Effector memory CD4-positive, alpha-beta T cell (primary cell): ENCODE results near the gene SERTAD4.
"Not testable (repeated sequence)": the region's sequence is repeated elsewhere in the genome, so short reads cannot be mapped to it uniquely, and the experiment has no call there.

ENCODE experiments used
- DNase-seq, 3 donors: peaks; one replicate each; pipeline ENCODE4 v3.0.0-alpha.2; 2020
- H3K27ac ChIP-seq: 2 replicates; pipeline ENCODE4 v1.7.0; 2013; ENCODE audit warnings: mild to moderate bottlenecking, low read length, moderate library complexity; ENCODE audit not compliant: insufficient read depth, poor library complexity, severe bottlenecking
- H3K27me3 ChIP-seq: replicated peaks from 2 replicates; pipeline ENCODE4 v1.7.0; 2013; ENCODE audit warnings: mild to moderate bottlenecking, low read length; ENCODE audit not compliant: insufficient read depth, control insufficient read depth, poor library complexity, severe bottlenecking
- H3K36me3 ChIP-seq: 2 replicates; pipeline ENCODE4 v1.7.0; 2013; ENCODE audit warnings: mild to moderate bottlenecking, low read length, moderate library complexity; ENCODE audit not compliant: control insufficient read depth, insufficient read depth
- H3K4me1 ChIP-seq: 2 replicates; pipeline ENCODE4 v1.7.0; 2013; ENCODE audit warnings: low read length, mild to moderate bottlenecking; ENCODE audit not compliant: control insufficient read depth, insufficient read depth, poor library complexity, severe bottlenecking
- H3K4me3 ChIP-seq: 2 replicates; pipeline ENCODE4 v1.7.0; 2013; ENCODE audit warnings: low read length, low read depth, mild to moderate bottlenecking; ENCODE audit not compliant: insufficient read depth, poor library complexity, severe bottlenecking
- H3K9me3 ChIP-seq: 2 replicates; pipeline ENCODE4 v1.7.0; 2013; ENCODE audit warnings: mild to moderate bottlenecking, low read length, moderate library complexity; ENCODE audit not compliant: control insufficient read depth
- total RNA-seq, 3 donors: gene quantifications; one replicate each; lab custom pipeline; 2026; lab: John Stamatoyannopoulos, UW

Gene SERTAD4
- total RNA-seq = 0 reads per million in 3 donors

DNA sequence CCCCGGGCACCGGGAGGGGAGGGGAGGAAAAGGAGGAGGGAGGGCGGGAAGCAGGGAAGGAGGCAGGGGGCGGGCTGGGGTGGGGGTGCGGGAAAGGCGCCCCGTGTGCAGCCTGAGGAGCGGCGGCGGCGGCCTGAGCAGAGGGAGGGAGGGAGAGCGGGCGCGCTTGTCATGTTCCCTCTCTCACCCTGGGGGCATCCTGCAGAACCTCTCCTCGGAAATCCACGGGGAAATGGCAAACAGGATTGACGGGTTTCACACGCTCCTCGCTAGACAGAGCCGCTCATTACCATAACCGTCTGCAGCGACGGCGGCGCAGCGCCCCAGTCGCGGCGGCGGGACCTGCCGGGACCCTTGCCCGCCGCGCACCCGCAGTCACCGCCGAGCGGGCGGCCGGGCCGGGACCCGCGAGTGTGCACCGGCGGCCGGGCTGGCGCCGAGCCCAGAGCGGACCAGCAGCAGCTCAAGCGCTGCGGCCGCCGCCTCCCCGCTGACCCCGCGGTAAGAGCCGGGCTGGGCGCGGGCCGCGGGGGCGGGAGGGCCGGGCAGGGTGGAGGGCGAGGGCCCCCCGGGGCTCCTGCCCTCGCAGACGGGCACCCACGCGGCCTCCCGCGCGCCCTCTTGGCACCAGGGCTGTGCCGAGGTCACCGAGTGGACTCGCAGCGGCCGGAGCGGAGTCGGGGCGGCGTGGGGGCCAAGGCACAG, at the start of gene SERTAD4:
SERTAD4 (plus strand) TSS at position 286 of the 705 bp plus-strand sequence. CDS start 5,165 bp downstream, outside the sequence.
- no peak within 1 kb of the TSS for H3K27ac ChIP-seq
- peaks cover 22% of the 10 kb centered on the region for H3K27me3 ChIP-seq
- H3K4me3 ChIP-seq = peak within 1 kb of the TSS; percentile 45
- H3K36me3 ChIP-seq = no peaks in the 10 kb centered on the region
- no peak for DNase-seq
- H3K9me3 ChIP-seq = no peaks in the 10 kb centered on the region
- H3K4me1 ChIP-seq = peaks cover 8% of the 10 kb centered on the region

- no peaks in the 10 kb centered on the region for H3K4me1 ChIP-seq
- H3K4me3 ChIP-seq = no peak overlapping the region
- H3K36me3 ChIP-seq = no peaks in the 10 kb centered on the region
- H3K9me3 ChIP-seq = no peaks in the 10 kb centered on the region
- DNase-seq = no peak
- H3K27ac ChIP-seq = no peak overlapping the region
- no peaks in the 10 kb centered on the region for H3K27me3 ChIP-seq
Observed at GRCh38 chr1:210185063-210185462, 47.5 kb upstream of the SERTAD4 start.

- H3K27ac ChIP-seq, H3K4me3 ChIP-seq, H3K9me3 ChIP-seq, H3K27me3 ChIP-seq, H3K4me1 ChIP-seq, H3K36me3 ChIP-seq, DNase-seq: not testable (repeated sequence)
Observed at GRCh38 chr1:210187849-210188606, 44.6 kb upstream of the SERTAD4 start.

- H3K9me3 ChIP-seq = no peaks in the 10 kb centered on the region
- no peak overlapping the region for H3K4me3 ChIP-seq
- H3K27me3 ChIP-seq = no peaks in the 10 kb centered on the region
- no peaks in the 10 kb centered on the region for H3K36me3 ChIP-seq
- no peaks in the 10 kb centered on the region for H3K4me1 ChIP-seq
- DNase-seq = no peak
- no peak overlapping the region for H3K27ac ChIP-seq
Observed at GRCh38 chr1:210189426-210189825, 43.2 kb upstream of the SERTAD4 start.

DNA sequence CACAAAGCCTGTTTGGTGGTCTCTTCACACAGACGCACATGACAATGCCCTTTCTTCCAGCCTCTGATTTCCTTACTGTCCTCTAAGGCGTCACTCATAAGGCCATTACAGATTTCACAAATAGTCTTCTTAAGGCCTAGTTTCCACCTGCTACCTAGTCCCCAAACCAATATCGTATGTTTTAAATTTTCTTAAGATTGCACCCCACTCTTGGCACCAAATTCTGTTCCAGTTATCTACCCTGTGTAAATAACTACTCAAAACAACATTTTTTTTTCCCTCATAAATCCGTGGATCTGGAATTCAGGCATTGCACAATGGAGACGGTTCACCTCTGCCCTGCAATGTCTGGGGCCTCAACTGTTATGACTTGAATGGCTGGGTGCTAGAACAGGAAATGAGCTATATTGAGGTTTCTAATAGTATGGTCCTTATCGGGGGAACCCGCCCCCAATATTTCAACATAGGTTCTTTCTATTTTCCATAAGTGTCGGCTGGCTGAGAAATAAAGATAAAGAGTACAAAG, 36.9 kb upstream of the SERTAD4 start:
- no peak overlapping the region for H3K27ac ChIP-seq
- H3K36me3 ChIP-seq = no peaks in the 10 kb centered on the region
- no peak overlapping the region for H3K4me3 ChIP-seq
- H3K4me1 ChIP-seq = no peaks in the 10 kb centered on the region
- H3K27me3 ChIP-seq = no peaks in the 10 kb centered on the region
- no peaks in the 10 kb centered on the region for H3K9me3 ChIP-seq
- DNase-seq = no peak

DNA sequence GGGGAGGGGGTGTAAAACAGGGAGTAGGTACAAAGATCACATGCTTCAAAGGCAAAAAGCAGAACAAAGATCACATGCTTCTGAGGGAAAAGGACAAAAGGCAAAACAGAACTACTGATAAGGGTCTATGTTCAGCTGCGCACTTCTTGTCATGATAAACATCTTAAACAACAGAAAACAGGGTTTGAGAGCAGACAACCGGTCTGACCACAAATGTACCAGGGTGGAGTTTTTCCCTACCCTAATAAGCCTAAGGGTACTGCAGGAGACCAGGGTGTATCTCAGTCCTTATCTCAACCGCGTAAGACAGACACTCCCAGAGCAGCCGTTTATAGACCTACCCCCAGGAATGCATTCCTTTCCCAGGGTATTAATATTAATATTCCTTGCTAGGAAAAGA, 36.3 kb upstream of the SERTAD4 start:
- H3K9me3 ChIP-seq, H3K27me3 ChIP-seq, H3K4me1 ChIP-seq, DNase-seq, H3K27ac ChIP-seq, H3K4me3 ChIP-seq, H3K36me3 ChIP-seq: not testable (repeated sequence)

DNA sequence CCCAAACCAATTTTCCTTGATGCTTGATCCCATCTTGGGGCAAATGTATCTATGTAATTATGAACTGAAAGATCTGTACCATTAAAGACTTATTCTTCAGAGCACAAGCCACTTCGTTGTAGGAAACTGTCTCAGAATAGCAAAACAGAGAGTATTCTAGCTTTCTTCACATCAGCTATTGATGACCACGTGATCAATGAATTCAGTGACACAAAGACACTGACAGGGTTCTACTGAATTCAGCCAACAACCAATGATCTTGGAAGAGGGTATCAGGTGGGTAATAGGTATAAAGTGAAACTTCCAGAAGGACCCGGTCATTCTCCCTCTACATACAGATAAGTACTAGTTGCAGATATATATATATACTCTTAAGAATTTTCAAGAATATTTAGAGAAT, 33.8 kb upstream of the SERTAD4 start:
- Histone ChIP-seq H3K27me3 (no peaks in the 10 kb centered on the region), H3K27ac (no peak overlapping the region), H3K4me1 (no peaks in the 10 kb centered on the region), H3K36me3 (no peaks in the 10 kb centered on the region), H3K4me3 (no peak overlapping the region), H3K9me3 (no peaks in the 10 kb centered on the region)
- DNase-seq = no peak

- H3K27ac ChIP-seq = no peak overlapping the region
- no peaks in the 10 kb centered on the region for H3K36me3 ChIP-seq
- H3K4me3 ChIP-seq = no peak overlapping the region
- DNase-seq = no peak
- H3K27me3 ChIP-seq = no peaks in the 10 kb centered on the region
- H3K4me1 ChIP-seq = no peaks in the 10 kb centered on the region
- H3K9me3 ChIP-seq = no peaks in the 10 kb centered on the region
Observed at GRCh38 chr1:210200124-210200736, 32.4 kb upstream of the SERTAD4 start.

DNA sequence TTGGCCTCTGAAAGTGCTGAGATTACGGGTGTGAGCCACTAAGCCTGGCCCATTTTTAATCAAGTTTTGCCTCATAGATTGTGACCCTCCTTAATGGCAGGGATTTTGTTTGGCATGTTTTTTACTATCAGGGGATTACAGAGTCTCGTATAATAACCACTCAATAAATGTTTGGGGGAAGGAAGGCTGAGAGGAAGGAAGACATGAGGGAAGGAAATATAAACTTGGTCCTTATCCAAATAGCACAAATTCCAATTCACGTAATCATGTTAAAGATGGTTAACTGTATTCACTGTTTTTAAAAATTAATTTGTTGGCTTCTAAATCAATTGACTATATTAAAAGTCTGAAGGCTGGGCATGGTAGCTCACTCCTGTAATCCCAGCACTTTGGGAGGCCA, 30.9 kb upstream of the SERTAD4 start:
- no peak overlapping the region for H3K27ac ChIP-seq
- H3K4me1 ChIP-seq = no peaks in the 10 kb centered on the region
- no peak for DNase-seq
- H3K27me3 ChIP-seq = no peaks in the 10 kb centered on the region
- H3K9me3 ChIP-seq = no peaks in the 10 kb centered on the region
- no peak overlapping the region for H3K4me3 ChIP-seq
- H3K36me3 ChIP-seq = no peaks in the 10 kb centered on the region
